ENCODE results near the gene IFIH1. TPM values are rescaled to one million over a fixed set of nuclear protein-coding genes. Genes with fewer than 3 reads are reported as not detected.

IFIH1 gene
- total RNA-seq, 1 experiment from 2014 or later, result 7.8 TPM

DNA sequence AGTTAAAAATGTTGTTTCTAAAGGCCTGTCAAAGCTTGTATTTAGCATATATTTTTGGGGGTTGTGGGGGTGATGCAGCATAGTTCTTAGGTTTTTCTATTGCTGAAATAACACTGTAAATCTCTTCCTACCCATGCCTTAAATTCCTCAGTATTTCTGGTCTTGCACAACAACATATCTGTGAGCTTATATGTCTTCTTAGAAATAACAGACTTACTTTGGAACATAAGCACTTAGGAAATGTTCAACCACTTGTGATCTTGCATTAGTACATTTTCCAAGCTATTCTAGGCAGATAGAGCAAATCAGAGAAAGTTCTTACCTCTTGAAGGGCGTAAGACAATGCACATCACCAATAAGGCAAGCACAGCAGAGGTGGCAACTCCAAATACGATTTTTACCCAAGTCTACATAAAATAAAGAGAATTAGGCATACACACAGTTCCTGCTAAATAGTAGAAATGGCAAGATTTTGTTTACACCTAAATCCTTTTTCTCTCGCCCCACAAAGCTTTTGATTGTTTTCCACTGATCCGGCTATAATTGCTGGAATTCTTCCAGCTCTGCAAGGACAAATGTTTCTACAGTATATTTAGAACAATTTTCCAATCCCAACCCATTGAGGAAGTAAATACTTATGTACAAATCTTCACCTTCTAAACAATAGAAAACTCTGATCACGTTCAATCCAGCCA is 75.8 kb downstream of the IFIH1 start:
- H2AFZ ChIP-seq (ENCODE audit: low read length), result no peak overlapping the region
- no peak overlapping the region for H3K27ac ChIP-seq (ENCODE audit: low read length)
- POLR2A ChIA-PET (ENCODE audit: unreplicated experiment), result interaction anchor here (0.6 kb wide), 2 partner anchors 11 to 477 kb away, joined by 3 read pairs; no protein-coding TSS in a partner anchor
- H3F3A ChIP-seq (ENCODE audit: low read length, unreplicated experiment), result peaks cover 3% of the 10 kb centered on the region
- no peak overlapping the region for H3K4me3 ChIP-seq (ENCODE audit: low read length)
- TF ChIP-seq, protein P1, sequence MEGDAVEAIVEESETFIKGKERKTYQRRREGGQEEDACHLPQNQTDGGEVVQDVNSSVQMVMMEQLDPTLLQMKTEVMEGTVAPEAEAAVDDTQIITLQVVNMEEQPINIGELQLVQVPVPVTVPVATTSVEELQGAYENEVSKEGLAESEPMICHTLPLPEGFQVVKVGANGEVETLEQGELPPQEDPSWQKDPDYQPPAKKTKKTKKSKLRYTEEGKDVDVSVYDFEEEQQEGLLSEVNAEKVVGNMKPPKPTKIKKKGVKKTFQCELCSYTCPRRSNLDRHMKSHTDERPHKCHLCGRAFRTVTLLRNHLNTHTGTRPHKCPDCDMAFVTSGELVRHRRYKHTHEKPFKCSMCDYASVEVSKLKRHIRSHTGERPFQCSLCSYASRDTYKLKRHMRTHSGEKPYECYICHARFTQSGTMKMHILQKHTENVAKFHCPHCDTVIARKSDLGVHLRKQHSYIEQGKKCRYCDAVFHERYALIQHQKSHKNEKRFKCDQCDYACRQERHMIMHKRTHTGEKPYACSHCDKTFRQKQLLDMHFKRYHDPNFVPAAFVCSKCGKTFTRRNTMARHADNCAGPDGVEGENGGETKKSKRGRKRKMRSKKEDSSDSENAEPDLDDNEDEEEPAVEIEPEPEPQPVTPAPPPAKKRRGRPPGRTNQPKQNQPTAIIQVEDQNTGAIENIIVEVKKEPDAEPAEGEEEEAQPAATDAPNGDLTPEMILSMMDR (conservative IDR thresholded peaks at IDR 0.05; ENCODE audit: low read depth, low read length), result no peak
- TF ChIP-seq EZH2 (IDR thresholded peaks at IDR 0.05; ENCODE audit: low read length, unreplicated experiment), result no peak
- no peak for TF ChIP-seq EZH2phosphoT487 (IDR thresholded peaks at IDR 0.05; ENCODE audit: borderline replicate concordance, low read length)
- no peaks in the 10 kb centered on the region for H3K79me2 ChIP-seq (ENCODE audit: low read length)
- H3K9me3 ChIP-seq (ENCODE audit: low read length), result no peaks in the 10 kb centered on the region
- no peaks in the 10 kb centered on the region for H3K36me3 ChIP-seq (ENCODE audit: low read depth, low read length)
- no peak overlapping the region for H3K4me2 ChIP-seq (ENCODE audit: low read length)
- no peaks in the 10 kb centered on the region for H3K9me2 ChIP-seq (replicated peaks; ENCODE audit: low read length)
- BruUV-seq (replicated peaks), result no TSS peak
- CTCF ChIA-PET, result no interaction called here
- intact Hi-C loops (cut with micrococcal nuclease), result no loop called here
- peaks cover 35% of the 10 kb centered on the region for H3K4me1 ChIP-seq (ENCODE audit: insufficient read depth, low read length)
- no peak overlapping the region for H3K9ac ChIP-seq (ENCODE audit: low read length)
- no peak for DNase-seq
- no peaks in the 10 kb centered on the region for H4K20me1 ChIP-seq (ENCODE audit: low read length)
- no peak for ATAC-seq
- H3K27me3 ChIP-seq (ENCODE audit: low read length), result no peaks in the 10 kb centered on the region

DNA sequence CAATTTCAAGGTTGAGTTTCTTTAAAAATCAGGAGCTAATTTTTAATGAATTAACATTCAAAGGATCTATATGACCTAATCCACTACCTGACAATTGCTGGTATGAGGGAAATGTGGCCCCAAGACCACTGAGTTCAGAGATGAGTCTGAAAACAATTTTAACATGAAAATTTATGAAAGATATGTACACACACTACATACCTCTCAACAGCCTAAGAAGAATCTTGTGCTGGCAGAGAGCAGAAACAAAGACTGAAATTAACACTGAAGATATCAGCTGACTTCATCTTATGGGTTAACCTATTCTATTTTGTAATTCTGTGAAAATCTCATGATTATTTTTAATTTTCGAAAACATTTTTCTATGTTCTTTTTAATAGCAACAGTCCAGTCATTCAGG is 76.9 kb downstream of the IFIH1 start:
- CTCF ChIA-PET, result no interaction called here
- no peaks in the 10 kb centered on the region for H3K9me2 ChIP-seq (replicated peaks; ENCODE audit: low read length)
- H3K4me3 ChIP-seq (ENCODE audit: low read length), result no peak overlapping the region

More for the DNA sequence above, 76.9 kb downstream of the IFIH1 start:
- TF ChIP-seq, protein P1 (conservative IDR thresholded peaks at IDR 0.05; ENCODE audit: low read depth, low read length), result no peak
- TF ChIP-seq EZH2phosphoT487 (IDR thresholded peaks at IDR 0.05; ENCODE audit: borderline replicate concordance, low read length), result no peak
- Histone ChIP-seq H3K36me3 (ENCODE audit: low read depth, low read length) (no peaks in the 10 kb centered on the region), H3K9me3 (ENCODE audit: low read length) (no peaks in the 10 kb centered on the region), H3F3A (ENCODE audit: low read length, unreplicated experiment) (peaks cover 3% of the 10 kb centered on the region), H3K27me3 (ENCODE audit: low read length) (no peaks in the 10 kb centered on the region), H3K79me2 (ENCODE audit: low read length) (no peaks in the 10 kb centered on the region), H3K4me2 (ENCODE audit: low read length) (no peak overlapping the region), H2AFZ (ENCODE audit: low read length) (no peak overlapping the region), H3K9ac (ENCODE audit: low read length) (no peak overlapping the region), H3K27ac (ENCODE audit: low read length) (no peak overlapping the region), H4K20me1 (ENCODE audit: low read length) (no peaks in the 10 kb centered on the region), H3K4me1 (ENCODE audit: insufficient read depth, low read length) (peaks cover 34% of the 10 kb centered on the region)
- DNase-seq, result no peak
- ATAC-seq, result no peak
- POLR2A ChIA-PET (ENCODE audit: unreplicated experiment), result no interaction called here
- no TSS peak for BruUV-seq (replicated peaks)
- intact Hi-C loops (cut with micrococcal nuclease), result no loop called here
